Kidney (tissue), 14 donors: ENCODE data around the gene TGFBR3. TPM values are rescaled to one million over a fixed set of nuclear protein-coding genes. Genes with fewer than 3 reads are reported as not detected.

Source experiments
- DNase-seq, 5 donors: peaks; one replicate each; pipeline ENCODE4 v3.0.0-alpha.2; 2013 to 2020
- FAIRE-seq: peaks from 2 replicates; lab custom pipeline; 2012; peaks lifted over from hg19 to GRCh38; lab: Jason Lieb, UNC
- H3K27ac ChIP-seq, 2 donors: one replicate each; pipeline ENCODE4 v1.7.0; 2013; ENCODE audit warnings: low read depth in 2 of 2, low read length in 2 of 2, inconsistent platforms in 1 of 2
- H3K27me3 ChIP-seq: one replicate; pipeline ENCODE4 v1.7.1; 2013; ENCODE audit warnings: low read length, inconsistent platforms; ENCODE audit not compliant: control insufficient read depth, insufficient read depth
- H3K36me3 ChIP-seq, 3 donors: one replicate each; pipeline versions ENCODE4 v1.7.0 to v1.7.1; 2013; ENCODE audit warnings: low read length in 3 of 3, control low read depth in 1 of 3, inconsistent platforms in 1 of 3; ENCODE audit not compliant: insufficient read depth in 3 of 3, control insufficient read depth in 2 of 3
- H3K4me1 ChIP-seq, 3 donors: one replicate each; pipeline versions ENCODE4 v1.7.0 to v1.7.1; 2013; ENCODE audit warnings: low read length in 3 of 3, inconsistent platforms in 1 of 3, low read depth in 1 of 3; ENCODE audit not compliant: control insufficient read depth in 2 of 3, insufficient read depth in 2 of 3
- H3K4me3 ChIP-seq, 3 donors: one replicate each; pipeline versions ENCODE4 v1.7.0 to v1.8.1; 2013; ENCODE audit warnings: low read length in 3 of 3, control low read depth in 1 of 3, inconsistent platforms in 1 of 3
- H3K9ac ChIP-seq, 3 donors: one replicate each; pipeline versions ENCODE4 v1.7.0 to v1.7.1; 2013; ENCODE audit warnings: low read length in 3 of 3, control low read depth in 1 of 3, inconsistent platforms in 1 of 3
- H3K9me3 ChIP-seq, 3 donors: one replicate each; pipeline versions ENCODE4 v1.7.0 to v1.7.1; 2013; ENCODE audit warnings: low read length in 3 of 3, control low read depth in 1 of 3, inconsistent platforms in 1 of 3; ENCODE audit not compliant: control insufficient read depth in 2 of 3, insufficient read depth in 1 of 3
- intact Hi-C: fragments of 100-400 bp; cut with DNase I; formaldehyde crosslinking; loops from one replicate; pipeline ENCODE4 v1.11.1; 2022
- polyA plus RNA-seq: library from polyadenylated mRNA; stranded (reverse); fragments of 350-450 nt; fragmentation: Illumina TruSeq; extraction: RNeasy Lipid Tissue Mini Kit (QIAGEN cat#74804); gene quantifications from one replicate; pipeline ENCODE4 v1.2.3, GENCODE V29; 2014; ENCODE audit warnings: low read depth, low replicate concordance; ENCODE audit not compliant: insufficient read depth
- total RNA-seq: library from RNA; stranded (reverse); fragmentation: NEBNext Ultra II Directional; extraction: Animal tissue kit (Norgen Biotek cat#: 25700); gene quantifications from one replicate; pipeline ENCODE4 v1.2.1, GENCODE V29; 2021
- TF ChIP-seq, protein P1 (sequence below): IDR thresholded peaks from 3 replicates; pipeline ENCODE4 v1.5.1; 2012; ENCODE audit warnings: mild to moderate bottlenecking, moderate library complexity, borderline replicate concordance; ENCODE audit not compliant: insufficient read depth; ENCODE audit errors: extremely low read depth
- donor health status: control.
- donor health status: control.
- donor health status: control.
- donor health status: control.
- donor health status: control.
- donor health status: DM: yes; HTN: yes; CAD: no.
- donor health status: Normal renal cell carcinoma (clear cell type).

The TGFBR3 gene
- total and polyA plus RNA-seq, 2 donors from 2014 or later = 15.8 to 57.9 TPM

- Histone ChIP-seq H3K9me3 (no peaks in the 10 kb centered on the region), H3K4me1 (peaks cover 19 to 24% (median 20%) of the 10 kb centered on the region in 3 donors), H3K4me3 (no peak overlapping the region), H3K36me3 (no peaks in the 10 kb centered on the region), H3K27ac (peak overlapping the region in 1 of 2 donors; percentile 71), H3K27me3 (no peaks in the 10 kb centered on the region), H3K9ac (peak overlapping the region in 1 of 3 donors; percentile 10)
- intact Hi-C loops = no loop called here
- TF ChIP-seq, protein P1, sequence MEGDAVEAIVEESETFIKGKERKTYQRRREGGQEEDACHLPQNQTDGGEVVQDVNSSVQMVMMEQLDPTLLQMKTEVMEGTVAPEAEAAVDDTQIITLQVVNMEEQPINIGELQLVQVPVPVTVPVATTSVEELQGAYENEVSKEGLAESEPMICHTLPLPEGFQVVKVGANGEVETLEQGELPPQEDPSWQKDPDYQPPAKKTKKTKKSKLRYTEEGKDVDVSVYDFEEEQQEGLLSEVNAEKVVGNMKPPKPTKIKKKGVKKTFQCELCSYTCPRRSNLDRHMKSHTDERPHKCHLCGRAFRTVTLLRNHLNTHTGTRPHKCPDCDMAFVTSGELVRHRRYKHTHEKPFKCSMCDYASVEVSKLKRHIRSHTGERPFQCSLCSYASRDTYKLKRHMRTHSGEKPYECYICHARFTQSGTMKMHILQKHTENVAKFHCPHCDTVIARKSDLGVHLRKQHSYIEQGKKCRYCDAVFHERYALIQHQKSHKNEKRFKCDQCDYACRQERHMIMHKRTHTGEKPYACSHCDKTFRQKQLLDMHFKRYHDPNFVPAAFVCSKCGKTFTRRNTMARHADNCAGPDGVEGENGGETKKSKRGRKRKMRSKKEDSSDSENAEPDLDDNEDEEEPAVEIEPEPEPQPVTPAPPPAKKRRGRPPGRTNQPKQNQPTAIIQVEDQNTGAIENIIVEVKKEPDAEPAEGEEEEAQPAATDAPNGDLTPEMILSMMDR = no peak
- DNase-seq (peak in 2 of 5 donors; percentile 82 to 90), FAIRE-seq (no peak)
These were observed 90.2 kb downstream of the TGFBR3 start for GRCh38 chr1:91795591-91796389.

- H3K4me3 ChIP-seq = no peak overlapping the region
- no peak for FAIRE-seq
- no peak overlapping the region for H3K27ac ChIP-seq
- peaks cover 19 to 31% (median 29%) of the 10 kb centered on the region in 3 donors for H3K4me1 ChIP-seq
- TF ChIP-seq, protein P1 = no peak
- no peaks in the 10 kb centered on the region for H3K36me3 ChIP-seq
- DNase-seq = no peak
- H3K27me3 ChIP-seq = no peaks in the 10 kb centered on the region
- H3K9ac ChIP-seq = no peak overlapping the region
- no peaks in the 10 kb centered on the region for H3K9me3 ChIP-seq
- intact Hi-C loops = no loop called here
These were observed 92.1 kb downstream of the TGFBR3 start for GRCh38 chr1:91793877-91794276.

DNA sequence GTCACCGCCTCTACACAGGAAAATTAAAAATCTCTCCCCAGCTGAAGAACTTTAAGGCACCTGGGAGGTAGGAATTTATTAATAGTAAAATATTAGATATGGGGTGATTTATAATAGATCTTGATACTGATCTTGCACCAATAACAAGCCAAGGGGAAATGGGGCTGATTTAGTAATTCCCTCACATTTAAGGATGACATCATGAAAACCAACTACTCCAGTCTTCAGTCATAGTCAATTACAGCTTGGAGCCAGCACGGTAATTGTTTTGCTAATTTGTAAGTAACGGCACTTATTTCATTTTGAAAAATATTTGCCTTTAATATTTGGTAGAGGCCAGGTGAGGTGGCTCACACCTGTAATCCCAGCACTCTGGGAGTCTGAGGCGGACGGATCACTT is 92.8 kb downstream of the TGFBR3 start:
- H3K27ac ChIP-seq = no peak overlapping the region

More for the DNA sequence above, 92.8 kb downstream of the TGFBR3 start:
- no peak for FAIRE-seq
- TF ChIP-seq, protein P1 = no peak
- Histone ChIP-seq H3K9me3 (no peaks in the 10 kb centered on the region), H3K27me3 (no peaks in the 10 kb centered on the region), H3K9ac (no peak overlapping the region), H3K4me3 (no peak overlapping the region), H3K4me1 (peaks cover 19 to 36% (median 27%) of the 10 kb centered on the region in 3 donors), H3K36me3 (no peaks in the 10 kb centered on the region)
- DNase-seq = no peak
- intact Hi-C loops = no loop called here
